ENCODE data around the gene GATAD2A.

DNA sequence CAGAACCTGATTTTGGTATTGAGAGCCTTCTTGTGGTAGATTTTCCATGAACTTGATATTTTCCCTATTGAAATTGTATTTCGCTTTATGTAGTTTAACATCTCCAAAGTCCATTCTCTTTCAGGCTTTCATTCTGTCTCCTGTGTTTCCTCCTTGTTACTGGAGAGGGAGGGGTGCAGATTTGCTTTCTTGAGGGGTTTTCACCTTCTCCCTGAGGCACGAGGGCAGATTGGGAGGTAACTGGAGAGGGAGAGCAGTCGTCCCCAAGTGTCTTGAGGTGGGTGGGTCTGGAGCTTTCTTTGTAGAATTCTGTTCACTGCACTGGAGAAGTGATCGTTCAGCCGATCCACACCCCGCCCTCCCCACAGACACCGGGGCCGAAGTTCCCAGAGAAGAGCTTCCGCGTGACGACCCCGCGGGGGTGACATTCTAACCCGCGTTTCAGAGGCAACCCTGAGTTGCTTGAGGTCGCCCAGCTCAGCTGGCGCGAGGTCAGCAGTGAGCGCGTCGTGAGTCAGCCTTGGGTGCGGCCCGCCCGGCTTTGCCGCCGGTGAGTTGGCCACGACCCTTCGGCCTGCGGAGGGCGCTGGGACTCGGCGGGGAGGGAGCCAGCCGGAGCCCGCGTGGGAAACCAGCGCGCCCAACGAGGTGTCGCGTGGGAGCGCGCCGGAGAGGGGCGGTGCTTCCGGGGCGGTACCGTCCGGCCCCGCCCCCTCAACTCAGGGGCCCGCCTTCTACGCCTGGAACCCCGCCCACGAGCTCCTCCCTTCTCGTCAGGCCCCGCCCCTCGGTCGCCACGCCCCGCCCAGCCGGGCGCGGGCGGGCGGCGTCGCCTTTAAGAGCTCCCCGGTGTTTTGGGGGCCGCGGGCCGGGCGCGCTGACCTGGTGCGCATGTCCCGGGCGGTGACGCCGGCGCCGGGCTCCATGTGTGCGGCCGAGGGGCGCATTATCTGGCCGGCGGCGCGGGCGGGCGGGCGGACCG lies at the start of gene GATAD2A:
- TF ChIP-seq, protein P1, sequence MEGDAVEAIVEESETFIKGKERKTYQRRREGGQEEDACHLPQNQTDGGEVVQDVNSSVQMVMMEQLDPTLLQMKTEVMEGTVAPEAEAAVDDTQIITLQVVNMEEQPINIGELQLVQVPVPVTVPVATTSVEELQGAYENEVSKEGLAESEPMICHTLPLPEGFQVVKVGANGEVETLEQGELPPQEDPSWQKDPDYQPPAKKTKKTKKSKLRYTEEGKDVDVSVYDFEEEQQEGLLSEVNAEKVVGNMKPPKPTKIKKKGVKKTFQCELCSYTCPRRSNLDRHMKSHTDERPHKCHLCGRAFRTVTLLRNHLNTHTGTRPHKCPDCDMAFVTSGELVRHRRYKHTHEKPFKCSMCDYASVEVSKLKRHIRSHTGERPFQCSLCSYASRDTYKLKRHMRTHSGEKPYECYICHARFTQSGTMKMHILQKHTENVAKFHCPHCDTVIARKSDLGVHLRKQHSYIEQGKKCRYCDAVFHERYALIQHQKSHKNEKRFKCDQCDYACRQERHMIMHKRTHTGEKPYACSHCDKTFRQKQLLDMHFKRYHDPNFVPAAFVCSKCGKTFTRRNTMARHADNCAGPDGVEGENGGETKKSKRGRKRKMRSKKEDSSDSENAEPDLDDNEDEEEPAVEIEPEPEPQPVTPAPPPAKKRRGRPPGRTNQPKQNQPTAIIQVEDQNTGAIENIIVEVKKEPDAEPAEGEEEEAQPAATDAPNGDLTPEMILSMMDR (IDR thresholded peaks at IDR 0.05): peak in 2 of 4 experiments; percentile 38 to 58
- peak; percentile 71 for TF ChIP-seq POLR2AphosphoS5 (IDR thresholded peaks at IDR 0.05)
- TF ChIP-seq POLR2A (IDR thresholded peaks at IDR 0.05): peak; percentile 50

Measured in prostate gland (tissue), 2 donors.